B cell (primary cell): ENCODE measurements around the gene NUP93. TPM values are rescaled to one million over a fixed set of nuclear protein-coding genes. Genes with fewer than 3 reads are reported as not detected.

Experiments used
- ATAC-seq: fragments of 200-7000 bp; cut with Tn5 transposase; one replicate; pipeline ENCODE4 v1.10.0; 2021; ENCODE audit warnings: low read depth, mild to moderate bottlenecking, moderate number of reproducible peaks, moderate library complexity
- CTCF ChIA-PET: fragments of 350-600 bp; sonication (Branson Sonifier 250); formaldehyde crosslinking; loops from one replicate; lab custom pipeline; 2021; ENCODE audit warnings: antibody characterized with exemption, inconsistent platforms; lab: Charles Lee
- POLR2A ChIA-PET: fragments of 350-600 bp; sonication (Branson Sonifier 250); formaldehyde crosslinking; loops from one replicate; lab custom pipeline; 2021; ENCODE audit warnings: antibody characterized with exemption; lab: Charles Lee
- DNase-seq: peaks from one replicate; pipeline ENCODE4 v3.0.0; 2013
- H2AFZ ChIP-seq: 2 replicates; pipeline ENCODE4 v1.6.1; 2012; ENCODE audit warnings: mild to moderate bottlenecking, low read depth, low read length; ENCODE audit not compliant: insufficient read depth, poor library complexity, severe bottlenecking
- H3K27ac ChIP-seq, 2 donors: 1 replicate in 1 of 2; 2 replicates in 1 of 2; pipeline ENCODE4 v1.5.1; 2012 to 2013; ENCODE audit warnings: low read length in 2 of 2, mild to moderate bottlenecking in 2 of 2, moderate library complexity in 1 of 2
- H3K27me3 ChIP-seq, 4 experiments: fragments of 200-600 bp in 1 of 4; sonication (generic) in 1 of 4; replicated peaks in 1 of 4; 1 replicate in 2 of 4; 2 replicates in 2 of 4; pipeline versions ENCODE4 v1.6.1 to v1.7.0; 2013 to 2016; ENCODE audit warnings: low read length in 3 of 4, mild to moderate bottlenecking in 2 of 4, mixed read lengths in 1 of 4, moderate library complexity in 1 of 4; ENCODE audit not compliant: insufficient read depth in 4 of 4, control insufficient read depth in 3 of 4; ENCODE audit errors: control extremely low read depth in 1 of 4
- H3K36me3 ChIP-seq, 2 experiments: replicated peaks in 1 of 2; 1 replicate in 1 of 2; 2 replicates in 1 of 2; pipeline versions ENCODE4 v1.6.1 to v1.7.1; 2013; ENCODE audit warnings: low read length in 1 of 2; ENCODE audit not compliant: insufficient read depth in 2 of 2, control insufficient read depth in 1 of 2; ENCODE audit errors: control extremely low read depth in 1 of 2, extremely low read depth in 1 of 2
- H3K4me1 ChIP-seq, 2 donors: fragments of 200-600 bp in 1 of 2; sonication (generic) in 1 of 2; 1 replicate in 1 of 2; 2 replicates in 1 of 2; pipeline versions ENCODE4 v1.5.1 to v1.6.1; 2013 to 2017; ENCODE audit warnings: low read length in 2 of 2; ENCODE audit not compliant: control insufficient read depth in 2 of 2, insufficient read depth in 2 of 2
- H3K4me2 ChIP-seq: replicated peaks from 2 replicates; pipeline ENCODE3; 2012; ENCODE audit warnings: mild to moderate bottlenecking, low read depth, low read length; ENCODE audit not compliant: poor library complexity, severe bottlenecking
- H3K4me3 ChIP-seq, 5 experiments: fragments of 200-600 bp in 1 of 5; sonication (generic) in 1 of 5; 1 replicate in 3 of 5; 2 replicates in 2 of 5; pipeline versions ENCODE4 v1.5.1 to v1.7.0; 2011 to 2016; ENCODE audit warnings: low read length in 4 of 5, mild to moderate bottlenecking in 4 of 5, low read depth in 2 of 5, control low read depth in 1 of 5, moderate library complexity in 1 of 5; ENCODE audit not compliant: insufficient read depth in 1 of 5; ENCODE audit errors: control extremely low read depth in 1 of 5, extremely low read depth in 1 of 5
- H3K79me2 ChIP-seq: fragments of 200-600 bp; sonication (generic); one replicate; pipeline ENCODE4 v1.6.0; 2016; ENCODE audit warnings: low read length; ENCODE audit not compliant: control insufficient read depth, insufficient read depth
- H3K9ac ChIP-seq: fragments of 200-600 bp; sonication (generic); 2 replicates; pipeline ENCODE4 v1.6.1; 2017; ENCODE audit warnings: mild to moderate bottlenecking, low read length, moderate library complexity
- H3K9me3 ChIP-seq, 3 donors: one replicate each; pipeline versions ENCODE4 v1.6.1 to v1.7.1; 2013; ENCODE audit warnings: low read length in 2 of 3; ENCODE audit not compliant: control insufficient read depth in 2 of 3, insufficient read depth in 1 of 3; ENCODE audit errors: control extremely low read depth in 1 of 3
- H4K20me1 ChIP-seq: 2 replicates; pipeline ENCODE4 v1.6.0; 2012; ENCODE audit warnings: mild to moderate bottlenecking, low read length; ENCODE audit not compliant: insufficient read depth, control insufficient read depth, poor library complexity, severe bottlenecking
- H3K27ac Mint-ChIP-seq: one replicate; pipeline ENCODE4 v1.8.0; 2021; ENCODE audit warnings: mixed read lengths
- H3K27me3 Mint-ChIP-seq: one replicate; pipeline ENCODE4 v1.8.0; 2021; ENCODE audit warnings: mixed read lengths
- H3K4me1 Mint-ChIP-seq: one replicate; pipeline ENCODE4 v1.8.0; 2021; ENCODE audit warnings: mixed read lengths
- H3K4me3 Mint-ChIP-seq: one replicate; pipeline ENCODE4 v1.8.0; 2021; ENCODE audit warnings: mixed read lengths
- H3K9me3 Mint-ChIP-seq: one replicate; pipeline ENCODE4 v1.8.0; 2022; ENCODE audit warnings: mixed read lengths; ENCODE audit not compliant: insufficient read depth
- CTCF ChIP-seq: fragments of 200-600 bp; IDR thresholded peaks from one replicate; pipeline ENCODE4 v1.8.0; 2022; ENCODE audit warnings: antibody characterized with exemption, mild to moderate bottlenecking
- EZH2 ChIP-seq: IDR thresholded peaks from 2 replicates; pipeline ENCODE4 v1.6.1; 2012; ENCODE audit warnings: borderline replicate concordance, low read depth, mild to moderate bottlenecking, moderate library complexity, low read length; ENCODE audit not compliant: insufficient read depth, poor library complexity, severe bottlenecking
- WGBS: methylation state at CpG from one replicate; pipeline ENCODE4 v1.1.5; 2013; ENCODE audit warnings: missing lambda C conversion rate; ENCODE audit not compliant: insufficient coverage; 5-methylcytosine and 5-hydroxymethylcytosine counted together
- intact Hi-C: fragments of 100-400 bp; cut with micrococcal nuclease; formaldehyde crosslinking; loops from one replicate; pipeline ENCODE4 v1.10.0; 2022
- polyA plus RNA-seq: library from polyadenylated mRNA; depleted of rRNA; stranded (reverse); fragments of >200 nt; gene quantifications from 2 replicates; pipeline ENCODE4 v1.2.3, GENCODE V29; 2012
- total RNA-seq, 2 donors: library from RNA; stranded (reverse); fragments of 120-200 nt in 1 of 2; gene quantifications; 1 replicate in 1 of 2; 2 replicates in 1 of 2; pipeline versions ENCODE4 v1.2.3 to v1.2.4, GENCODE V29; 2013 to 2022

NUP93 gene
- total and polyA plus RNA-seq, 2 donors (not counting 1 experiment from before 2014, with no cell fraction given), result 23.6 to 64.6 TPM

GRCh38 chr16:56722200-56722842 lies 7.6 kb upstream of the NUP93 start:
- CTCF ChIA-PET, result no interaction called here
- no peak overlapping the region for H3K27ac ChIP-seq
- Mint-ChIP-seq H3K9me3 (no peaks in the 10 kb centered on the region), H3K27ac (no peak overlapping the region), H3K27me3 (peaks cover 15% of the 10 kb centered on the region), H3K4me3 (no peak overlapping the region), H3K4me1 (no peaks in the 10 kb centered on the region)
- H3K27me3 ChIP-seq, result no peaks in the 10 kb centered on the region
- H3K9me3 ChIP-seq, result no peaks in the 10 kb centered on the region
- H2AFZ ChIP-seq, result no peak overlapping the region
- H3K9ac ChIP-seq, result no peak overlapping the region
- POLR2A ChIA-PET, result no interaction called here
- no peaks in the 10 kb centered on the region for H3K4me1 ChIP-seq
- H4K20me1 ChIP-seq, result no peaks in the 10 kb centered on the region
- no peak overlapping the region for H3K4me3 ChIP-seq
- no peak for ATAC-seq
- H3K36me3 ChIP-seq, result no peaks in the 10 kb centered on the region
- TF ChIP-seq EZH2 (no peak), CTCF (no peak)
- no peak overlapping the region for H3K4me2 ChIP-seq
- 57% methylated on average over 1 of the region's 5 CpGs for WGBS
- intact Hi-C loops, result no loop called here
- no peak for DNase-seq
- H3K79me2 ChIP-seq, result no peaks in the 10 kb centered on the region

DNA sequence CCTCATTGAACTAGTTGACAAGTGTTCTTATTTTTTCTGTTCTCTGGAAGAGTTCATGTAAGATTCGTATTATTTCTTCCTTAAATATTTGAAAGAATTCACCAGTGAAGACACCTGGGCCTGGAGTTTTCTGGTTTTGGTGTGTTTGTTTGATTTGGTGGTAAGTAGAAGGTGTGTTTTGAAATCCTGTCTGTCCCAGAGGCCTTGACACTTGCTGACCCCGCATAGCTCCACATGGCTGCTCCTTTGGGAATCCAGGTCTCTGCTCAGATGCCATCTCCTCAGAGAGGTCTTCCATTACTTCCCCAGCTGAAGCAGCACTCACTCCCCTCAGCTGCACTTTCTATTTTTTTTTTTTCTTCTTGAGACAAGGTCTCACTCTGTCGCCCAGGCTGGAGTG lies 5.7 kb upstream of the NUP93 start:
- H2AFZ ChIP-seq, result no peak overlapping the region
- no peak overlapping the region for H3K9ac ChIP-seq
- no peaks in the 10 kb centered on the region for H4K20me1 ChIP-seq
- H3K4me2 ChIP-seq, result no peak overlapping the region
- Mint-ChIP-seq H3K9me3 (no peaks in the 10 kb centered on the region), H3K4me1 (peaks cover 6% of the 10 kb centered on the region), H3K4me3 (no peak overlapping the region), H3K27ac (no peak overlapping the region), H3K27me3 (peaks cover 12% of the 10 kb centered on the region)
- TF ChIP-seq CTCF, result no peak
- no peak for TF ChIP-seq EZH2
- intact Hi-C loops, result no loop called here
- H3K27me3 ChIP-seq, result no peaks in the 10 kb centered on the region
- no peak overlapping the region for H3K27ac ChIP-seq
- CTCF ChIA-PET, result no interaction called here
- no peaks in the 10 kb centered on the region for H3K9me3 ChIP-seq
- H3K4me1 ChIP-seq, result peaks cover 4% of the 10 kb centered on the region in 2 donors
- no peak overlapping the region for H3K4me3 ChIP-seq
- POLR2A ChIA-PET, result no interaction called here
- H3K79me2 ChIP-seq, result peaks cover 8% of the 10 kb centered on the region
- 100% methylated on average over 1 of the region's 3 CpGs for WGBS
- DNase-seq (no peak), ATAC-seq (no peak)
- no peaks in the 10 kb centered on the region for H3K36me3 ChIP-seq
